SH-SY5Y (cell line): Measurements from ENCODE around the gene CCL18.

Source experiments
- GATA2 ChIP-seq: IDR thresholded peaks from 2 replicates; pipeline ENCODE4 v1.6.1; 2011; ENCODE audit warnings: mild to moderate bottlenecking, low read depth, low read length
- GATA3 ChIP-seq: IDR thresholded peaks from 2 replicates; pipeline ENCODE4 v1.6.1; 2011; ENCODE audit warnings: low read depth, mild to moderate bottlenecking, low read length, moderate library complexity

CCL18 gene

DNA sequence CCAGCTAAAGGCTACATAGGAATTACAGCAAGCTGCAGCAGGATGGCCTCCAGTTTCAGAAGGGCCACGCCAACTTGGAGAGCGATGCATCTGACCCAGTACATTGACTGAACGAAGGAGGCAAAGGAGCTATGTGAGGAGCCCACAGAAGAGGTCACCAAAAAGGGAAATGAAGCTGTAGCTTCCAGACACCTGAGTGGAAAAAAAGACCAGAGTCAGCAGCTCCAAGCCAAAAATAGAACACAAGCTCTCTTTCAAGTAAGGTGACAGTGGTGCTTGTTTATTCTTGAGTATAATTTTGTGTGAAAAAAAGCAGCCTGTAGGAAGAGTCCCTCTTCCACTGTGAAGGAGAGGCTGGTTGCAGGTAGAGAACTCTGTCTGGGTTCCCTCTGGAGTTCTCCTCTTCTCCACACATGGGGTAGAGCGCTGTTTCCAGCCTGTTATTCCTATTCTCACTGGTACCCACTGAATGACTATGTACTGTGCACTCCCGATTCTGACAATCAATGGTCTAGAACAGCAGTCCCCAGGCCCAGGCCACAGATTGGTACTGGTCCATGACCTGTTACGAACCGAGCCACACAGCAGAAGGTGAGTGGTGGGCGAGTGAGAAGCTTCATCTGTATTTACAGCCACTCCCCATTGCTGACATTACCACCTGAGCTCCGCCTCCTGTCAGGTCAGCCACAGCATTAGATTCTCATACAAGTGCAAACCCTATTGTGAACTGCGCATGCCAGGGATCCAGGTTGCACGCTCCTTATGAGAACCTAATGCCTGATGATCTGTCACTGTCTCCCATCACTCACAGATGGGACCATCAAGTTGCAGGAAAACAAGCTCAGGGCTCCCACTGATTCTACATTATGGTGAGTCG, 54.6 kb downstream of the CCL18 start:
- TF ChIP-seq GATA2 (no peak), GATA3 (no peak)

DNA sequence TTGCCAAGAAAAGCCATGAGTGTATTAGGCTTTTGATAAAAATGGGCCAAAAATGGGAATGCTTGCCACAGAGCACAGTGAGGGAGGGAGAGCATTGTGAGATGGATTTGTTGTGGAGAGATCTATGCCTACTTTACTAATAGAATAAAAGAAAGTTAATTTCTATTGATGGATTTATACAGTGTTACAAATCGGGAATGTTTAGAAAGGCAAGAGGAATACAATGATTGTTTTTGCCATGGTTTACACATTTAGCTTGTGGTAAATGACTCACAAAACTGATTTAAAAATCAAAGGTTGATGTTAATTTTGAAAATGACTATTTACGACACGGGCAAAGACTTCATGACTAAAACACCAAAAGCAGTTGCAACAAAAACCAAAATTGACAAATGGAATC, 56.1 kb downstream of the CCL18 start:
- no peak for TF ChIP-seq GATA2
- TF ChIP-seq GATA3 = no peak
